Stomach (tissue), 4 donors: ENCODE results near the gene PALLD.

Experiments used
- EP300 ChIP-seq: sonication (generic); formaldehyde crosslinking; IDR thresholded peaks from one replicate; pipeline ENCODE4 v1.6.1; 2017; ENCODE audit warnings: antibody characterized with exemption
- POLR2A ChIP-seq, 4 donors: fragments of 450-650 bp; IDR thresholded peaks; one replicate each; pipeline ENCODE4 v1.6.1; 2016; ENCODE audit warnings: antibody characterized with exemption in 4 of 4, control low read depth in 2 of 4, mild to moderate bottlenecking in 1 of 4, moderate library complexity in 1 of 4
- POLR2AphosphoS5 ChIP-seq, 3 donors: sonication (generic); formaldehyde crosslinking; IDR thresholded peaks; one replicate each; pipeline ENCODE4 v1.6.1; 2016; ENCODE audit warnings: antibody characterized with exemption in 3 of 3
- TF ChIP-seq, protein P1 (sequence below), 7 experiments: fragments of 450-650 bp in 4 of 7; fragments of 200-600 bp in 3 of 7; sonication (generic) in 3 of 7; IDR thresholded peaks; one replicate each; pipeline ENCODE4 v1.5.1; 2016 to 2019; ENCODE audit warnings: antibody characterized with exemption in 7 of 7, control low read depth in 2 of 7, mild to moderate bottlenecking in 1 of 7

DNA sequence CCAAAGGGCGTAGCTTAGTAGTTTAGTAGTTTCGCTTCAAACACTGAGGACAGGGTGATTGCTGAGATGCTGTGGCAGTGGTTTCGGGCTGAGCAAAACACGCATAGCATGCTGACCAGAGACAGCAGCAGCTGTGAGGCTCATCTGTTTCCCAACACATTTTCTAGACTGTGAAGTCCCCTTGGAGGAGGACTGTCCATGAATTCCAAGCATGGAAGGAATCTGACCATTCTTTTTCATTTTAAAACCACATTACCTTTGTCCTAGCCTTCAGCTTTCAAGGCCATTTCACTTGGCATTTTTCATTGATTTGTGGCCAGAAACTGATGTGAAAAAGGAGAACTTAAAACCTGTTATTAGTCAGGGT is 240.9 kb downstream of the PALLD start:
- TF ChIP-seq POLR2A (IDR thresholded peaks at IDR 0.05) (no peak), EP300 (no peak), POLR2AphosphoS5 (IDR thresholded peaks at IDR 0.05) (no peak)
- TF ChIP-seq, protein P1, sequence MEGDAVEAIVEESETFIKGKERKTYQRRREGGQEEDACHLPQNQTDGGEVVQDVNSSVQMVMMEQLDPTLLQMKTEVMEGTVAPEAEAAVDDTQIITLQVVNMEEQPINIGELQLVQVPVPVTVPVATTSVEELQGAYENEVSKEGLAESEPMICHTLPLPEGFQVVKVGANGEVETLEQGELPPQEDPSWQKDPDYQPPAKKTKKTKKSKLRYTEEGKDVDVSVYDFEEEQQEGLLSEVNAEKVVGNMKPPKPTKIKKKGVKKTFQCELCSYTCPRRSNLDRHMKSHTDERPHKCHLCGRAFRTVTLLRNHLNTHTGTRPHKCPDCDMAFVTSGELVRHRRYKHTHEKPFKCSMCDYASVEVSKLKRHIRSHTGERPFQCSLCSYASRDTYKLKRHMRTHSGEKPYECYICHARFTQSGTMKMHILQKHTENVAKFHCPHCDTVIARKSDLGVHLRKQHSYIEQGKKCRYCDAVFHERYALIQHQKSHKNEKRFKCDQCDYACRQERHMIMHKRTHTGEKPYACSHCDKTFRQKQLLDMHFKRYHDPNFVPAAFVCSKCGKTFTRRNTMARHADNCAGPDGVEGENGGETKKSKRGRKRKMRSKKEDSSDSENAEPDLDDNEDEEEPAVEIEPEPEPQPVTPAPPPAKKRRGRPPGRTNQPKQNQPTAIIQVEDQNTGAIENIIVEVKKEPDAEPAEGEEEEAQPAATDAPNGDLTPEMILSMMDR (IDR thresholded peaks at IDR 0.05), result no peak
